Right cardiac atrium (tissue), 5 donors: ENCODE results near the gene AANAT. TPM values are rescaled to one million over a fixed set of nuclear protein-coding genes. Genes with fewer than 3 reads are reported as not detected.

Experiments
- ATAC-seq, 2 donors: fragments of 200-7000 bp; cut with Tn5 transposase; one replicate each; pipeline versions ENCODE4 v1.8.0 to v1.9.1; 2020; ENCODE audit warnings: moderate library complexity in 2 of 2, mild to moderate bottlenecking in 1 of 2
- DNase-seq, 3 donors: peaks; one replicate each; pipeline ENCODE4 v3.0.0-alpha.2; 2020
- H3K27ac ChIP-seq: one replicate; pipeline ENCODE4 v1.5.1; 2013; ENCODE audit warnings: mild to moderate bottlenecking, low read length, control low read depth, moderate library complexity
- H3K27me3 ChIP-seq: one replicate; pipeline ENCODE4 v1.6.1; 2013; ENCODE audit not compliant: control insufficient read depth, insufficient read depth
- H3K4me1 ChIP-seq: one replicate; pipeline ENCODE4 v1.6.1; 2013; ENCODE audit warnings: low read length; ENCODE audit not compliant: control insufficient read depth, insufficient read depth
- H3K4me3 ChIP-seq: one replicate; pipeline ENCODE4 v1.5.1; 2013; ENCODE audit warnings: low read length, control low read depth
- H3K9me3 ChIP-seq: one replicate; pipeline ENCODE4 v1.6.1; 2013; ENCODE audit warnings: low read length; ENCODE audit not compliant: control insufficient read depth
- WGBS: extraction: QIAGEN DNeasy Blood & Tissue Kit; methylation state at CpG from one replicate; pipeline ENCODE4 v1.1.7; 2013; 5-methylcytosine and 5-hydroxymethylcytosine counted together
- intact Hi-C, 4 donors: fragments of 100-400 bp; cut with DNase I; formaldehyde crosslinking; loops; one replicate each; pipeline versions ENCODE4 v1.11.0 to v1.14.0; 2022 to 2023
- polyA plus RNA-seq: library from polyadenylated mRNA; stranded (reverse); fragments of 200-250 nt; gene quantifications from one replicate; pipeline ENCODE4 v1.2.3, GENCODE V29; 2013
- total RNA-seq, 4 donors: library from RNA; stranded (reverse); fragmentation: NEBNext Ultra II Directional; extraction: Animal tissue kit (Norgen Biotek cat#: 25700); gene quantifications; one replicate each; pipeline ENCODE4 v1.2.1, GENCODE V29; 2021
- donor health status: healthy with polysubstance abuse.
- donor health status: DM: no; HTN: yes; CAD: no.
- donor health status: DM: no; HTN: no; CAD: no.
- donor health status: DM: no; HTN: yes; CAD: no; lungs with severe emphysema.
- donor health status: DM: yes; HTN: yes; CAD: no.

Gene AANAT
- total and polyA plus RNA-seq, 5 donors = not detected

- no peaks in the 10 kb centered on the region for H3K9me3 ChIP-seq
- intact Hi-C loops = loop anchor here in 1 of 4 donors (5.0 kb wide), 1 partner anchor 37 kb away; no protein-coding TSS in a partner anchor
- no peak overlapping the region for H3K4me3 ChIP-seq
- DNase-seq (peak in 1 of 3 donors; percentile 39), ATAC-seq (no peak)
- WGBS = 83% methylated on average over 13 of the region's 13 CpGs
- H3K4me1 ChIP-seq = peaks cover 2% of the 10 kb centered on the region
- no peak overlapping the region for H3K27ac ChIP-seq
- H3K27me3 ChIP-seq = no peaks in the 10 kb centered on the region
Observed at GRCh38 chr17:76469991-76470739, 2.8 kb downstream of the AANAT start.

- DNase-seq = no peak
- ATAC-seq = no peak
Observed at GRCh38 chr17:76471498-76472257, 4.3 kb downstream of the AANAT start.

GRCh38 chr17:76472258-76472645, 4.8 kb downstream of the AANAT start:
- Histone ChIP-seq H3K27ac (no peak overlapping the region), H3K4me3 (no peak overlapping the region), H3K9me3 (no peaks in the 10 kb centered on the region), H3K27me3 (no peaks in the 10 kb centered on the region), H3K4me1 (no peaks in the 10 kb centered on the region)
- 92% methylated on average over 15 of the region's 15 CpGs for WGBS
- no peak for ATAC-seq
- no peak for DNase-seq
- intact Hi-C loops = no loop called here

More at GRCh38 chr17:76471498-76472257, 4.3 kb downstream of the AANAT start:
- H3K9me3 ChIP-seq = no peaks in the 10 kb centered on the region
- WGBS = 91% methylated on average over 35 of the region's 35 CpGs
- H3K27me3 ChIP-seq = no peaks in the 10 kb centered on the region
- no peaks in the 10 kb centered on the region for H3K4me1 ChIP-seq
- H3K27ac ChIP-seq = no peak overlapping the region
- no peak overlapping the region for H3K4me3 ChIP-seq
- intact Hi-C loops = no loop called here

- ATAC-seq (no peak), DNase-seq (peak in 2 of 3 donors; percentile 12 to 53)
- intact Hi-C loops = no loop called here
- 95% methylated on average over 11 of the region's 11 CpGs for WGBS
- H3K27ac ChIP-seq = no peak overlapping the region
- no peaks in the 10 kb centered on the region for H3K9me3 ChIP-seq
- H3K4me1 ChIP-seq = no peaks in the 10 kb centered on the region
- H3K4me3 ChIP-seq = no peak overlapping the region
- H3K27me3 ChIP-seq = no peaks in the 10 kb centered on the region
Observed at GRCh38 chr17:76472726-76473125, 5.3 kb downstream of the AANAT start.

- Histone ChIP-seq H3K27me3 (no peaks in the 10 kb centered on the region), H3K4me3 (no peak overlapping the region), H3K9me3 (no peaks in the 10 kb centered on the region), H3K27ac (no peak overlapping the region), H3K4me1 (no peaks in the 10 kb centered on the region)
- intact Hi-C loops = no loop called here
- peak in 2 of 3 donors; percentile 37 to 58 for DNase-seq
- 87% methylated on average over 18 of the region's 18 CpGs for WGBS
- ATAC-seq = peak in 1 of 2 donors; percentile 5
Observed at GRCh38 chr17:76473541-76473985, 6.2 kb downstream of the AANAT start.

- Histone ChIP-seq H3K4me1 (no peaks in the 10 kb centered on the region), H3K9me3 (no peaks in the 10 kb centered on the region), H3K4me3 (no peak overlapping the region), H3K27ac (no peak overlapping the region), H3K27me3 (no peaks in the 10 kb centered on the region)
- intact Hi-C loops = no loop called here
- no peak for DNase-seq
- 95% methylated on average over 14 of the region's 14 CpGs for WGBS
- ATAC-seq = no peak
Observed at GRCh38 chr17:76474238-76474637, 6.8 kb downstream of the AANAT start.

- H3K27me3 ChIP-seq = no peaks in the 10 kb centered on the region
- no peak overlapping the region for H3K4me3 ChIP-seq
- no peaks in the 10 kb centered on the region for H3K9me3 ChIP-seq
- no peak for ATAC-seq
- intact Hi-C loops = no loop called here
- peak in 1 of 3 donors; percentile 49 for DNase-seq
- no peak overlapping the region for H3K27ac ChIP-seq
- 96% methylated on average over 15 of the region's 15 CpGs for WGBS
- no peaks in the 10 kb centered on the region for H3K4me1 ChIP-seq
Observed at GRCh38 chr17:76474894-76475293, 7.5 kb downstream of the AANAT start.

- Histone ChIP-seq H3K27ac (no peak overlapping the region), H3K4me3 (no peak overlapping the region), H3K9me3 (no peaks in the 10 kb centered on the region), H3K27me3 (no peaks in the 10 kb centered on the region), H3K4me1 (no peaks in the 10 kb centered on the region)
- WGBS = 97% methylated on average over 6 of the region's 6 CpGs
- intact Hi-C loops = no loop called here
- DNase-seq = no peak
- ATAC-seq = no peak
Observed at GRCh38 chr17:76475302-76475701, 7.9 kb downstream of the AANAT start.

GRCh38 chr17:76476736-76477135, 9.3 kb downstream of the AANAT start:
- no peak for DNase-seq
- H3K9me3 ChIP-seq = no peaks in the 10 kb centered on the region
- no peak overlapping the region for H3K27ac ChIP-seq
- intact Hi-C loops = no loop called here
- no peaks in the 10 kb centered on the region for H3K4me1 ChIP-seq
- 93% methylated on average over 20 of the region's 20 CpGs for WGBS
- H3K4me3 ChIP-seq = no peak overlapping the region
- no peaks in the 10 kb centered on the region for H3K27me3 ChIP-seq
- no peak for ATAC-seq

GRCh38 chr17:76477576-76477975, 10.2 kb downstream of the AANAT start:
- ATAC-seq (no peak), DNase-seq (no peak)
- Histone ChIP-seq H3K4me3 (no peak overlapping the region), H3K9me3 (no peaks in the 10 kb centered on the region), H3K4me1 (no peaks in the 10 kb centered on the region), H3K27me3 (no peaks in the 10 kb centered on the region), H3K27ac (no peak overlapping the region)
- intact Hi-C loops = no loop called here
- 92% methylated on average over 15 of the region's 15 CpGs for WGBS

- ATAC-seq (no peak), DNase-seq (no peak)
- Histone ChIP-seq H3K4me3 (no peak overlapping the region), H3K27ac (no peak overlapping the region), H3K4me1 (no peaks in the 10 kb centered on the region), H3K27me3 (no peaks in the 10 kb centered on the region), H3K9me3 (no peaks in the 10 kb centered on the region)
- intact Hi-C loops = no loop called here
- WGBS = 92% methylated on average over 10 of the region's 10 CpGs
Observed at GRCh38 chr17:76478097-76478496, 10.7 kb downstream of the AANAT start.
